GM19372 (cell line): ENCODE data around the gene PYGO1.
A peak's percentile ranks its signal among the peaks of the same experiment; 100 is the strongest.

Experiments
- ATAC-seq: cut with Tn5 transposase; IDR thresholded peaks from one replicate; pipeline ENCODE4 v1.9.1; 2021; ENCODE audit warnings: mild to moderate bottlenecking, low read depth, moderate library complexity; ENCODE audit not compliant: unreplicated experiment

Gene PYGO1

GRCh38 chr15:55574096-55574495 lies 14.0 kb downstream of the PYGO1 start:
- ATAC-seq = no peak

- no peak for ATAC-seq
Observed at GRCh38 chr15:55573224-55573623, 14.9 kb downstream of the PYGO1 start.

GRCh38 chr15:55564347-55565145 lies 23.6 kb downstream of the PYGO1 start:
- no peak for ATAC-seq

- ATAC-seq = no peak
Observed at GRCh38 chr15:55562601-55563000, 25.5 kb downstream of the PYGO1 start.

GRCh38 chr15:55555089-55555488 lies 33.1 kb downstream of the PYGO1 start:
- no peak for ATAC-seq

- no peak for ATAC-seq
Observed at GRCh38 chr15:55552926-55553325, 35.2 kb downstream of the PYGO1 start.

- no peak for ATAC-seq
Observed at GRCh38 chr15:55552451-55552850, 35.7 kb downstream of the PYGO1 start.

GRCh38 chr15:55549305-55549704 lies 38.8 kb downstream of the PYGO1 start:
- ATAC-seq = no peak

- no peak for ATAC-seq
Observed at GRCh38 chr15:55546718-55547117, 41.4 kb downstream of the PYGO1 start.

- ATAC-seq = no peak
Observed at GRCh38 chr15:55535436-55535835, 52.7 kb downstream of the PYGO1 start.

GRCh38 chr15:55532944-55533343 lies 55.2 kb downstream of the PYGO1 start:
- ATAC-seq = no peak

- ATAC-seq = no peak
Observed at GRCh38 chr15:55530861-55531313, 57.3 kb downstream of the PYGO1 start.

GRCh38 chr15:55528812-55529211 lies 59.3 kb downstream of the PYGO1 start:
- no peak for ATAC-seq

- ATAC-seq = no peak
Observed at GRCh38 chr15:55527150-55527549, 61.0 kb downstream of the PYGO1 start.

GRCh38 chr15:55526559-55527036 lies 61.5 kb downstream of the PYGO1 start:
- ATAC-seq = peak; percentile 88

GRCh38 chr15:55522742-55523450 lies 65.2 kb downstream of the PYGO1 start:
- ATAC-seq = no peak

GRCh38 chr15:55518641-55519040 lies 69.5 kb downstream of the PYGO1 start:
- ATAC-seq = no peak

GRCh38 chr15:55518009-55518408 lies 70.1 kb downstream of the PYGO1 start:
- ATAC-seq = no peak

- ATAC-seq = no peak
Observed at GRCh38 chr15:55515991-55516776, 72.0 kb downstream of the PYGO1 start.

GRCh38 chr15:55515491-55515890 lies 72.7 kb downstream of the PYGO1 start:
- no peak for ATAC-seq

- ATAC-seq = no peak
Observed at GRCh38 chr15:55514414-55514850, 73.7 kb downstream of the PYGO1 start.
